ENCODE results near the gene RNF217. TPM values are rescaled to one million over a fixed set of nuclear protein-coding genes. Genes with fewer than 3 reads are reported as not detected.
"Not testable (repeated sequence)": the region's sequence is repeated elsewhere in the genome, so short reads cannot be mapped to it uniquely, and the experiment has no call there.

The RNF217 gene
- total RNA-seq, 1 donor from 2014 or later = 9.0 TPM

DNA sequence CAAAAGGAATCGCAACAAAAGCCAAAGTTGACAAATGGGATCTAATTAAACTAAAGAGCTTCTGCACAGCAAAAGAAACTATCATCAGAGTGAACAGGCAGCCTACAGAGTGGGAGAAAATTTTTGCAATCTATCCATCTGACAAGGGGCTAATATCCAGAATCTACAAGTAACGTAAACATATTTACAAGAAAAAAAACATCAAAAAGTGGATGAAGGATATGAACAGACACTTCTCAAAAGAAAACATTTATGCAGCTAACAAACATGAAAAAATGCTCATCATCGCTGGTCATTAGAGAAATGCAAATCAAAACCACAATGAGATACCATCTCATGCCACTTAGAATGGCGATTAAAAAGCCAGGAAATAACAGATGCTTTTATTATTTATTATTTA lies 74.2 kb downstream of the RNF217 start:
- DNase-seq; ATAC-seq (ENCODE audit: poor library complexity); intact Hi-C loops (cut with DNase I): not testable (repeated sequence)

DNA sequence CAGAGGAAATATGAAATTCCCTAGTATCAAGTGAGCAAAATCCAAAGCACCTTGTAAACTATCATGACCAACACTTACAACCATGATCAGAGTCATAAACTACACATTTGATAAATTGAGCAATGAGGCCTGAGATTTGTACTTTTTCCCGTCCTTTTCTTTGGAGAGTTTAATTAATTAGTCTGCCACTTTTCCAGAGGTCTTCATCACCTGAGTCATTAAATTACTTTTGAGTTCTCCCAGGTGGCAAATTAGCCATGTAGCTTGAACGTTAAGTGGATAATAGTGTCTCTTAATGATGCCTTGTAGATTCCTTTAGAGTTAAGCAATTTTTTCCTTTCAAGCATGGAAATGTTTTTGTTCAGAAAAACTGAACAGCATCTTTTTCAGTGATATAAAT lies 75.6 kb downstream of the RNF217 start:
- DNase-seq (no peak), ATAC-seq (ENCODE audit: poor library complexity) (no peak)
- intact Hi-C loops (cut with DNase I) = no loop called here

DNA sequence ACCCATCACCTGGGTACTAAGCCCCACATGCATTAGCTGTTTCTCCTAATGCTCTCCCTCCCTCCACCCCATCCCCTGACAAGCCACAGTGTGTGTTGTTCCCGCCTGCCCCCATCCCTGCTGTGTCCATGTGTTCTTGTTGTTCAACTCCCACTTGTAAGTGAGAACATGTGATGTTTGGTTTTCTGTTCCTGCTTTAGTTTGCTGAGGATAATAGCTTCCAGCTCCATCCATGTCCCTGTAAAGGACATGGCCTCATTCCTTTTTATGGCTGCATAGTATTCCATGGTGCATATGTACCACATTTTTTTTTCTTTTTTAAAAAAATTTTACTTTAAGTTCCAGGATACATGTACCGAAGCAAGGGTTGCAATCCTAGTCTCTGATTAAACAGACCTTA lies 76.7 kb downstream of the RNF217 start:
- DNase-seq (no peak), ATAC-seq (ENCODE audit: poor library complexity) (no peak)

GRCh38 chr6:125041740-125042459 lies 79.7 kb downstream of the RNF217 start:
- ATAC-seq (ENCODE audit: poor library complexity) = no peak
- intact Hi-C loops (cut with DNase I) = no loop called here

More for the DNA sequence above, 76.7 kb downstream of the RNF217 start:
- intact Hi-C loops (cut with DNase I) = no loop called here

GRCh38 chr6:125044066-125044465 lies 81.8 kb downstream of the RNF217 start:
- ATAC-seq (ENCODE audit: poor library complexity) = no peak
- intact Hi-C loops (cut with DNase I) = no loop called here
- no peak for DNase-seq

More at GRCh38 chr6:125041740-125042459, 79.7 kb downstream of the RNF217 start:
- no peak for DNase-seq

- no peak for ATAC-seq (ENCODE audit: poor library complexity)
- intact Hi-C loops (cut with DNase I) = no loop called here
Observed at GRCh38 chr6:125044667-125045066, 82.4 kb downstream of the RNF217 start.

GRCh38 chr6:125046107-125046925 lies 84.1 kb downstream of the RNF217 start:
- DNase-seq (no peak), ATAC-seq (ENCODE audit: poor library complexity) (no peak)
- intact Hi-C loops (cut with DNase I) = no loop called here

More at GRCh38 chr6:125044667-125045066, 82.4 kb downstream of the RNF217 start:
- no peak for DNase-seq

- no peak for ATAC-seq (ENCODE audit: poor library complexity)
- no peak for DNase-seq
- intact Hi-C loops (cut with DNase I) = no loop called here
Observed at GRCh38 chr6:125048274-125048673, 86.0 kb downstream of the RNF217 start.

GRCh38 chr6:125050663-125051318 lies 88.6 kb downstream of the RNF217 start:
- intact Hi-C loops (cut with DNase I) = no loop called here
- DNase-seq (no peak), ATAC-seq (ENCODE audit: poor library complexity) (no peak)

- ATAC-seq (ENCODE audit: poor library complexity) (no peak), DNase-seq (no peak)
- intact Hi-C loops (cut with DNase I) = no loop called here
Observed at GRCh38 chr6:125053809-125054208, 91.6 kb downstream of the RNF217 start.

DNA sequence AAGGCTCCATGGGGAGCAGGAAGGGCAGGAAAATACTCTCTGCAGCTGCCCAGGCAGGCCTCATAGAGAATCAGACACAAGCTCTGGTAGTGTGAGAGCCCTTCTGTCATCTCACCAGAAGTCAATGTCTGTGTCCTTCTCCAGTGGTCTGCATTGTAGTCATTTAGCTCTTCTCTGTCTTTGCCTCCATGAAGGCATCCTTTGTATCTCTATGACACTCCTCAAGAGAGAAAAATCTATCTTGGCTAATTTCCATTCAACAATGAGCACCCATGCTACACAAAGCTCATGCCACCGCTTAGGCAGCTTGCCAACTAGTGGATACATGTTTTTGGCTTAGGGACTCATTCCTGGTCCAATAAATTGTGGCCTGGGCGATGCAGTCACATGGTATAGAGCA lies 92.1 kb downstream of the RNF217 start:
- ATAC-seq (ENCODE audit: poor library complexity) (no peak), DNase-seq (no peak)
- intact Hi-C loops (cut with DNase I) = no loop called here

DNA sequence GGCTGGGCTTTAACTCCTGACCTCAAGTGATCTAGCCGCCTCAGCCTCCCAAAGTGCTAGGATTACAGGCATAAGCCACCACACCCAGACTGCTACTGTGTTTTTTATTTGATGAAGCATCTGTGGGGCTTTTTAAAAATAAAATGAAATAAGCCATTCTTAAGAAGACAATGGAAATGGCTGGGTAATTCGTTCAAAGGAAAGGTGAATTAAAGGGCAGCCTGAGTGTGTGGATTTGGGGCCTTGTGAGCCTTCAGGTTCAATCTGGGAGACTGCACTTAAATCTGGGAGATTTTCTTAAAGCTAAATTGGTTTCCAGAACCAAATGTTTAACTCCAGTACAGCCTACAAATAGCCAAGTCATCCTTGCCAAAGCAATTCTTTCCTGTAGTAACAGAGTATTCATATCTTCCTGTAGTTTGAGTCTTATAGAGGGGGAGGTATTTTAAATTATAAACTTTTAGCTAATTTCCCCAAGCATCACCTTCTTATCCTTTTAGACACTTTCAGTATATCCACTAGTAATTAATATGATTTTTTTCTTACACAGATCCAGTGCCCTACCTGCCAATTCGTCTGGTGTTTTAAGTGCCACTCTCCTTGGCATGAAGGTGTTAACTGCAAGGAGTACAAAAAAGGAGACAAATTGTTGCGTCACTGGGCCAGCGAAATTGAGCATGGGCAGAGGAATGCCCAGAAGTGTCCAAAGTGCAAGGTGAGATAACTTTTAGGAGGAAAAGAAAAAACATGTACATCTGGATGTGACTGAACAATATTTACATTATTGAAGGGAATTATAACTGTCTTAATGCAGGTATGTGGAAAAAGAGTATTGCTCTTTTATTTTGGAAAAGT lies 95.4 kb downstream of the RNF217 start:
- intact Hi-C loops (cut with DNase I) = no loop called here
- DNase-seq (no peak), ATAC-seq (ENCODE audit: poor library complexity) (no peak)

DNA sequence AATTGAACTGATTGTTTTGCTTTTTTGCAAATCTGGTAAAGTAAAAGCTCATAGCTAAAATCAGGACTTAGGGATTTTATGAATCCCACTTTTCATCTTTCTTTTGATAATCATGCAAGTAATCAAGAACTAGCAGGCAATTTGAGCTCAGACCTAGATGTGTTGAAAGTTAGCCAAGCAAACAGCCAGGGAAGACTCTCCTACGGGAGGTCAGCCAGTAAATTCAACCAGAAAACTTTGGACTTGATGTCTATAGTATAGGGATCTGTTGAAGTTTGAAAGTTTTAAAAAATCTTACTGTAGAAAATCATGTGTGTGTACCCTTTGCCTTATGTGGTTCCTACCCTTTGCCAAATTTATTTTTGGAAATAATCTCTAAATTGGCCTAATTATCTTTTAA lies 96.3 kb downstream of the RNF217 start:
- ATAC-seq (ENCODE audit: poor library complexity) = no peak
- intact Hi-C loops (cut with DNase I) = no loop called here

DNA sequence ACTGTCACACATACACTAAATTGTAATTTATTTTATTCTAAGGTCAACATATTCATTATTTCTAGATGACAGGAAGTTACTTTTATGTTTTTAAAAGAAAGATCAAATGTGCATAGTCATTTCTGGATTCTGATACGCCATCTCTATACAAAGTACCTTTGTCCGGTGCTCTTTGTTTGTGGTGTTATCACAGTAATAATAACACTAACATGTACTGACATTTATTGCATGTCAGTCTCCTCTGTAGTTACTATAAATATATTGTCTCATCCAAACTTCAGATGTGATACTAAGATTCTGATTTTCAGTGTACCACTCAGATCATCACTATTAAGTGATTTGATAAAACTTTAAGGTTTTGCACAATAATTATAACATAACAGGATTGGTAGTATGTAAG lies 101.1 kb downstream of the RNF217 start:
- ATAC-seq (ENCODE audit: poor library complexity) (no peak), DNase-seq (no peak)
- intact Hi-C loops (cut with DNase I) = no loop called here

More for the DNA sequence above, 96.3 kb downstream of the RNF217 start:
- no peak for DNase-seq

GRCh38 chr6:125066140-125066539 lies 103.9 kb downstream of the RNF217 start:
- intact Hi-C loops (cut with DNase I) = no loop called here
- no peak for ATAC-seq (ENCODE audit: poor library complexity)
- no peak for DNase-seq

GRCh38 chr6:125066964-125067363 lies 104.7 kb downstream of the RNF217 start:
- intact Hi-C loops (cut with DNase I) = no loop called here
- DNase-seq (no peak), ATAC-seq (ENCODE audit: poor library complexity) (no peak)

GRCh38 chr6:125067552-125067951 lies 105.3 kb downstream of the RNF217 start:
- ATAC-seq (ENCODE audit: poor library complexity) = no peak
- intact Hi-C loops (cut with DNase I) = no loop called here
- DNase-seq = no peak

DNA sequence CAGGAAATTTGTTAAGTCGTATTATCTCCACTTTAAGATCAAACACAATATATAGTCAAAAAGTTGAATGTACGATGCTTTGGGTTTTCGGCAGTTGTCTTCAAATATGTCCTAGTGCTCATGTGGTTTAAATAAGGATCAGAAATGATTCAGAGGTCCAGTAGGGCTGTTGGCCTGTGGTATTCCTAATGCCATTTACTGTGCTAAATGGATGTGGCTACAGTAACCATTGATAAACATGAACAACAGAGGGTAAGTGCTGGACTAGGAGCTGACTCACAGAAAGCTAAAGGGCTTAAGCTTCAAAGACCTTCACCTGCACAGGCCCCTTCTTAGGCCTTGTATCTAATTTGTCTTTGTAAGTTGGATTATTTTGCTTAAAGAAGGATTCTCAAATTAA lies 110.8 kb downstream of the RNF217 start:
- DNase-seq (no peak), ATAC-seq (ENCODE audit: poor library complexity) (no peak)
- intact Hi-C loops (cut with DNase I) = no loop called here

- ATAC-seq (ENCODE audit: poor library complexity) = no peak
- intact Hi-C loops (cut with DNase I) = no loop called here
Observed at GRCh38 chr6:125074120-125074519, 111.9 kb downstream of the RNF217 start.

More at GRCh38 chr6:125074120-125074519, 111.9 kb downstream of the RNF217 start:
- no peak for DNase-seq
